Measurements from ENCODE around the gene NHEJ1.
"Not testable (repeated sequence)": the region's sequence is repeated elsewhere in the genome, so short reads cannot be mapped to it uniquely, and the experiment has no call there.

The NHEJ1 gene, protein sequence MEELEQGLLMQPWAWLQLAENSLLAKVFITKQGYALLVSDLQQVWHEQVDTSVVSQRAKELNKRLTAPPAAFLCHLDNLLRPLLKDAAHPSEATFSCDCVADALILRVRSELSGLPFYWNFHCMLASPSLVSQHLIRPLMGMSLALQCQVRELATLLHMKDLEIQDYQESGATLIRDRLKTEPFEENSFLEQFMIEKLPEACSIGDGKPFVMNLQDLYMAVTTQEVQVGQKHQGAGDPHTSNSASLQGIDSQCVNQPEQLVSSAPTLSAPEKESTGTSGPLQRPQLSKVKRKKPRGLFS

DNA sequence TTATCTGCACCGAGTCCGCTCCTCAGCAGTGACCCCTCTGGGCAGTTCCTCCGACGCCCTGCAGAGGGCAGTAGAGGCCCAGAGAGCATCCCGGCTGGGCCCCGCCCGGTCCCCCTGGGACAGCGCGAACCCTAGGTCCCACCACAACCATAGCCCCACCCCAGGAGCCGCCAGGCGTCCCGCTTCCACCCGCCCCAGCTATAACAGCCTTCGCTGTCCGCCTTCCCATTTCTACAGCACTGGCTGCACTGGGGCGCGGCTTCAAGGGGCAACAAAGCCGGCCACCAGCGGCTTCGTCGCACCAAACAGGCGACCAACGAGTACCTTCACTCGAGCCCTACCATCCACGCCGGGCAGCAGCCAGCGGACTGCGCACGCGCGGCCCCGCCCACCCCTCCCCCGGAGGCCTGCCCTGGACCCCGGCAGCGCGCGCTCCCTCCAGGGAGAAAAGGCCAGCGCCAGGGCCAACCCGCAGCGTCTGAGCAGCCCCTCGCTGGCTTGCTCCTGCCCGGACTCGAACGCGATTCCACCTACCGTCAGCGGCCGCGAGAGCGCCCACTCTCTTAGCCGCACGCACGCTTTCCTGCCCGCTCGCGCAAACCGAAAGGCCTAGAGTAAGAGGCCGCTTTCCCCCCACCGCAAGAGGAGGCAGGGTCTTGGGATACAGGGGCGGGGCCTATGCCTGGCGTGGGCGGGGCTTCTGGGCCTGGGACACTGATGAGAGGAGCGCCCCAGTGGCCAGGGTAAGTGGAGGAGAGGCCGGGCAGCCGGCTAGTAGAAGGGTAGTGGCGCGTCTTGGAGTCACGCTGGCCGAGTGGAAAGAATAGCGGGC, at the start of gene NHEJ1:
Gene NHEJ1, minus strand, starts transcription at position 630 of the 832 bp plus-strand sequence. CDS start 2,453 bp downstream, outside the sequence.
- DNase-seq, result peak; percentile 95

DNA sequence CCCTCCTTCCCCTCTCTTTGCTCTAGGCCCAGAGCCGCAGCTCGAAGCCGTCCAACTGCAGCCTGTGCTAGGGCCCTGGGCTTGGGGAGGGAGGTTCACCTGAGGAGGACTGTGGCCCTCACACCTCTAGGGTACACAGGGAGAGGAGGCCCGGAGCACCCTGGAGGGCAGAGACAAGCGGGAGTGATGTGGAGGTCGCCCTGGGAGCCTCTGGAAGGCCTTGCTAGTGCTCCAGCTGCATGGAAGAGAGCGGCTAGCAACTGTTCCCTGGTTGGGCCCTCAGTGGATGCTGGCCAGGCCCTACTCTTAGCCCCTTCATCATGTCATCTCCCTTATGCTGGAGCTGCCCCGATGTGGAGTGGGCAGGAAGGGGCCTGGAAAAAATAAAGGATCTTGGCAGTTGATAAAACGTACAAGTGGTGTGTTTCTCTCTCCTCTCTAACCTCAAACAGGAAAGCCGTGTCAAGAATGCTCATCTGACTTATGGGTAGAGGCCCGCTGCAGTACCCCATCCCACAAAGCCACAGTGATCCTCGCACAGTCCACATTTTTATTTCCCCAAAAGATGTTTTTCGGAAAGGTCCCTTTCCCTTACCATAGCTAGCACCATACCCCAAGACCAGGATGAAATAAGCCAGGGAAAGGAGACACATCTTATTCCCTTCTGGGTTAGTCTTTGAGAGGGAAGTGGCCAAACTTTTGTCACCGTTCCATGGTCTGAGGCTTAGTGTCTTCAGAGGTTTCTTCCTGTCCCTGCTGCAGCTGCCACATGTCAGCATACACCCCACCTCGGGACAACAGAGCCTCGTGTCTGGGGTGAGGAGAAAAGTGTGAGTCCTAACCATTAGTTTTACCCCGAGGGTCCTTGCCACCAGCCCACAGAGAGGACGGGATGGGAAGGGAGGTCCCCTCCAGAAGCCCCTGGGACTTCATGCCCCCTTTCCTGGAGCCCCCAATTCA, 48.9 kb upstream of the NHEJ1 start:
- DNase-seq, result no peak

DNA sequence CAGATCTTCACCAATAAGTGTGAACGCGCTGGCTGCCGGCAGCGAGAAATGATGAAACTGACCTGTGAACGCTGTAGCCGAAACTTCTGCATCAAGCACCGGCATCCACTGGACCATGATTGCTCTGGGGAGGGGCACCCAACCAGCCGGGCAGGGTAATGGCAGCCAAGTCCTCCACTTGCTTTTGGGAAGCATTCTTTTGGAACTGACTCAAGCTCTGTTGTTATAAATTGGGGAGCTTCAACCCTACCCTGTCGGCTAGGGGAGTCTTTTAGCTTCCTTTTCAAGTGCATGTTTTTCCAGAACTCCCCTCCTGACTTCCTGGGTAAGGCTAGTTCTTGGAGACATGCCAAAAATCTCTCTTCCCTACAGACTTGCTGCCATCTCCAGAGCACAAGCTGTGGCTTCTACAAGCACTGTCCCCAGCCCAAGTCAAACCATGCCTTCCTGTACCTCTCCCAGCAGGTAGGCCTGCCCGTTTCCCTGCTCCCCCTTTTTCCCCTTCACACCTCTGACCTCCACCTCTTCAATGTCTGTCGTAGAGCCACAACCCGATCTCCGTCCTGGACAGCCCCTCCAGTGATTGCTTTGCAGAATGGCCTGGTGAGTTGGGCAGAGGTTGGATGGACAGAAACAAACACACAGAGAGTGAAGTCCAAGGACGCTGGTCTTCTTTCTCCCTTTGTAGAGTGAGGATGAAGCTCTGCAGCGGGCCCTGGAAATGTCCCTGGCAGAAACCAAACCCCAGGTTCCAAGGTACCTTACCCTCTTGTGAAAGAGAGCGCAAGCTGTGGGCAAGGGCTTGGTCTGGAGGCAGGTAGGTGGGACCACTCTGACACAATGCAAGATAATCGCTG, 47.5 kb upstream of the NHEJ1 start:
- no peak for DNase-seq

DNA sequence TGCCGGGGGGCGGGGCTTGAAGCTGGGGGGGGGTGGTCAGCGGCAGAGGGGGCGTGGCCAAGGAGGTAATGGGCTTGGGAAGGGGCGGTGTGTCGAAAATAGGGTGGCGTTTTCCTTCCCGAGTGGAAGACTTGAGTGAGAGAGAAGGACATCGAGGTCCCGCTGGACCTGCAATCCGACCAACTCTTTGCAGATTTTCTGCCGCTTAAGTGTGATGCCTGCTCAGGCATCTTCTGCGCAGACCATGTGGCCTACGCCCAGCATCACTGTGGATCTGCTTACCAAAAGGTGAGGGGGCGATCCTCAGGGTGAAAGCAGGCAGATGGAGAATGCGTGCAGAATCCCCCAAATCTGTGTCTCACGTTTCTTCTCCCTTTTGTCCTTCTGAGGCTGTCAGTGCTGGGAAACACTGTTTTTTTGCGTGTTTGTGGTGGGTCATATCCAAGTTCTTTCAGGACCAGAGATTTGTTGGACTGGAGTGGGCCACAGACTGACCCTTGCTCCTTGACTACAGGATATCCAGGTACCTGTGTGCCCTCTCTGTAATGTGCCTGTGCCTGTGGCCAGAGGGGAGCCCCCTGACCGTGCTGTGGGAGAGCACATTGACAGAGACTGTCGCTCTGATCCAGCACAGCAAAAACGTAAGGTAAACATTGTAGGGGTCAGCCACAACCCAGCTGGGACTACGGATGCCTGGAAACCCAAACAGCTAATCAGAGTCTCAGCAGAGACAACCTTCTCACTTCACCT, 46.7 kb upstream of the NHEJ1 start:
- no peak for DNase-seq

DNA sequence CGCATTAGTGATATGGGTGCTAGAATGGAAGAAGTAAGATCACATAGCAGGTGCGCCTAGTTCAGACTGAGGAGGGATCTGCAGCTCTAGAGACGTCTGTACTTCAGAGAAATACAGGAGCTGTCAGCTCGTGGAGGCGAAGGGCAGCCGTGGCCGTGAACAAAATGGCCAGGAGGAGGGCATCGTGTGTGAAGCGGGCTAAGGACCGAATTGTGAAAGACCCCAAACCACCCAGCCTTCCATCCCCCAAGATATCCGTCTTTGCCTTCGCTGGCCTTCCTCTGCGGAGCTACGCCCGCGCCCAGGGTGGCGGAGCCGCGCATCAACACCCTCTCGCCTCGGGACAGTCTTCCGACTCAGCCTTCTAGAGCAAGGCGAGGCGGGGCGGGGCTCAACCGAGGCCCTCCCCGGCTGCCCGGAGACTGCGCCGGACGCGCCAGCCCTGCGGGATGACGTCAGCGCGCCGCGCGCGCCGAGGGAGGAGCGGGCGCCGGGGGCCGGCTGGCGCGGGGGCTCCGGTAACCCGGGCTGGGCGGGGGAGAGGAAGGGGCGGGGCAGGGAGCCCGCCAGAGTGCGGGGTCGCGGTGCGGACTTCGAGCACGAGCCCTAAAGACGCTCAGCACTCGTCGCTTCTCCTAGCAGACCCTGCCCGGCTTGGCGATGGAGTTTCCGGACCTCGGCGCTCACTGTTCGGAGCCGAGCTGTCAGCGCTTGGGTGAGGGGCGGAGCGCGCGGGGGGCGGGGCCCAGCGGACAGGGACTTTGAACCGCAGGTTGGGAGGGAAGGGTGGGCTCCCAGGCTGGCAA, 45.9 kb upstream of the NHEJ1 start, which contains the start of gene ZFAND2B:
Gene ZFAND2B, plus strand, starts transcription at position 455 of the 806 bp plus-strand sequence. Its CDS starts 206 bp downstream, at position 661.
- peak; percentile 90 for DNase-seq

DNA sequence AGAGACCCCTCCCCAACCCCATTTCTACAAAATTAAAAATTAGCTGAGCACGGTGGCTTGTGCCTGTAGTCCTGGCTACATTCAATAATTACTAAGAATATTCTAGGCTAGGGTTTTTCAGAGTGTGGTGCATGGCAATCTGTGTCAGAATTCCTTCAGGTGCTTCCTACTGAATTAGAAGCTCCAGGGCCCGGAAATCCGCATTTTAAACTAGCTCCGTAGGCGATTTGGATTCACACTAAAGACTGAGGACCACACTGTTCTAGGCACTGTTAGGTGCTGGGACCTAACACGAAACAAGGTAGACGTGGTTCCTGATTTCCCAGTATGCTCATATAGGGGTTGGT, 45.3 kb upstream of the NHEJ1 start:
- DNase-seq, result no peak

DNA sequence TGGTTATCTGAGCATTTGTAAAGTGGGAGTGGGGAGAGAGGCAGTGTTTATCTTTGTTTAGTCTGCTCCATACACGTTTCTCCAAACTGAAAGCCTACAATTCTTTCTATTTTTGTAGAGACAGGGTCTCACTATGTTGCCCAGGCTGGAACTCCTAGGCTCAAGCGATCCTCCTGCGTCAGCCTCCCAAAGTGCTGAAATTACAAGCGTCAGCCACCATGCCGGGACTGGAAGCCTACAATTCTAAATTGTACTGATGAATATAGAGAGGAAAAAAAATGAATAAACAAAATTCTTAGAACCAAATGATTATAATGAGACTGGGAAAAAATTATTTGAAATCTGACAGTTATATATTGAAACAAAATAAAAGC, 44.5 kb upstream of the NHEJ1 start:
- DNase-seq, result no peak

DNA sequence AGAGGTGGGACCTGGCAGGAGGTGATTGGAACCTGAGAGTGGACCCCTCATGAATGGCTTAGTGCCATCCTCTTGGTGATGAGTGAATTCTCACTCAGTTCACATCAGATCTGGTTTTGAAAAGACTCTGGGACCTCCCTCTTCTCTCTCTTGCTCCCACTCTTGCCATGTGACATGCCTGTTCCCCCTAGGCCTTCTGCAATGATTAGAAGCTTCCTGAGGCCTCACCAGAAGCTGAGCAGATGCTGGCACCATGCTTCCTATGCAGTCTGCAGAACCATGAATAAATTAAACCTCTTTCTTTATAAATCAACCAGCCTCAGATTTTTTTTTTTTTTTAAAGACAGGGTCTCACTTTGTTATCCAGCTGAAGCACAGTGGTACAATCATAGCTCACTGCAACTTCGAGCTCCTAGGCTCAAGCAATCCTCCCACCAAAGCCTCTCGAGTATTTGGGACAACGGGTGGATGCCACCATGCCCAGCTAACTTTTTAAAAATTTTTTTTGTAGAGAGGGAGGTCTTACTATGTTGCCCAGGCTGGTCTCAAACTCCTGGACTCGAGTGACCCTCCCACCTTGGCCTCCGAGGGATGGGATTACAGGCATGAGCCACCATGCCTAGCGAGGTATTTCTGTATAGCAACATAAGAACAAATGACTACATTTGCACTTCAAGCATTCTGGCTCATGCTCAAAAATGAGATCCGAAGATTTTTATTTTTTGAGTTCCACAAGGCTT, 44.0 kb upstream of the NHEJ1 start:
- DNase-seq, result no peak

DNA sequence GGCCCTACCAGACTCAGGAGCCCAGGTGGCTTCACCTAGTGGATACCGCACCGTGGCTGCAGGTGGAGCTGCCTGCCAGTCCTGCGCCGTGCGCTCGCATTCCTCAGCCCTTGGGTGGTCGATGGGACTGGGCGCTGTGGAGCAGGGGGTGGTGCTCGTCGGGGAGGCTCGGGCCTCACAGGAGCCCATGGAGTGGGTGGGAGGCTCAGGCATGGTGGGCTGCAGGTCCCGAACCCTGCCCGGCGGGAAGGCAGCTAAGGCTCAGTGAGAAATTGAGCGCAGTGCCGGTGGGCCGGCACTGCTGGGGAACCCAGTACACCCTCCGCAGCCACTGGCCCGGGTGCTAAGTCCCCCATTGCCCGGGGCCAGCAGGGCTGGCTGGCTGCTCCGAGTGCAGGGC, 40.7 kb upstream of the NHEJ1 start:
- not testable (repeated sequence) for DNase-seq

DNA sequence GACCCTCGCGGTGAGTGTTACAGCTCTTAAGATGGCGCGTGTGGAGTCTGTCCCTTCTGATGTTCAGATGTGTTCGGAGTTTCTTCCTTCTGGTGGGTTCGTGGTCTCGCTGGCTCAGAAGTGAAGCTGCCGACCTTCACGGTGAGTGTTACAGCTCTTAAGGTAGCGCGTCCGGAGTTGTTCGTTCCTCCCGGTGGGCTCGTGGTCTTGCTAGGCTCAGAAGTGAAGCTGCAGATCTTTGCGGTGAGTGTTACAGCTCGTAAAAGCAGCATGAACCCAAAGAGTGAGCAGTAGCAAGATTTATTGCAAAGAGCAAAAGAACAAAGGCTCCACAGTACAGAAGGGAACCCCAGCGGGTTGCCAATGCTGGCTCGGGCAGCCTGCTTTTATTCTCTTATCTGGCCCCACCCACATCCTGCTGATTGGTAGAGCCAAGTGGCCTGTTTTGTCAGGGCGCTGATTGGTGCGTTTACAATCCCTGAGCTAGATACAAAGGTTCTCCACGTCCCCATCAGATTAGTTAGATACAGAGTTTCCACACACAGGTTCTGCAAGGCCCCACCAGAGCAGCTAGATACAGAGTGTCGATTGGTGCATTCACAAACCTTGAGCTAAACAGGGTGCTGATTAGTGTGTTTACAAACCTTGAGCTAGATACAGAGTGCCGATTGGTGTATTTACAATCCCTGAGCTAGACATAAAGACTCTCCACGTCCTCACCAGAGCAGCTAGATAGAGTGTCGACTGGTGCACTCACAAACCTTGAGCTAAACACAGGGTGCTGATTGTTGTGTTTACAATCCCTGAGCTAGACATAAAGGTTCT, 40.1 kb upstream of the NHEJ1 start:
- DNase-seq, result not testable (repeated sequence)

DNA sequence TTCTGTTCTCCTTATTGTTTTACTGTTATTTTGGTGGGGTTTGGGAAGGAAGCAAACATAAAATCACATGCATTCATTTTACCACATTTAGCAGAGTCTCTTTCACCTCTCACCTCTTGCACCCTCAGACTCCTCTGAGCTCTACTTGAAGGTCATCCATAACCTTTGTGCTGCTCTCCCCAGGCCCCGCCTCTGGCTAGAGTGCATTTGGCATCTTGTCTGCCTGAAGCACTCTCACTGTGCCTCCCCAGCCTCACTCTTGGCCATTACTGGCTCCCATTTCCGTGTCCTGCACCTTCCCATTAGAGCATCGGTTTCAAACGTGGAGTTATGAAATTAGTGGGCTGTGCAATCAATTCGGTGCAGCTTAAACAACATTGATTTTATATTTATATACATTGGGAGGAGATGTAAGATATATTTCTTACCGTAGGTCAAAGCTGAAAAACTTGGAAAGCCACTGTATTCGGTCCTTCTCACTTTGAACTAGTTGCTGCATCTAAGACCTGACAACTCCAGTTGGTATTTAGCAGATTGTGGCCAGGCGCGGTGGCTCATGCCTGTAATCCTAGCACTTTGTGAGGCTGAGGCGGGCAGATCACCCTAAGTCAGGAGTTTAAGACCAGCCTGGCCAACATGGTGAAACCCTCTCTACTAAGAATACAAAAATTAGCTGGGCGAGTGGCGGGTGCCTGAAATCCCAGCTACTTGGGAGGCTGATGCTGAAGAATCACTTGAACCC, 39.0 kb upstream of the NHEJ1 start:
- DNase-seq, result no peak

DNA sequence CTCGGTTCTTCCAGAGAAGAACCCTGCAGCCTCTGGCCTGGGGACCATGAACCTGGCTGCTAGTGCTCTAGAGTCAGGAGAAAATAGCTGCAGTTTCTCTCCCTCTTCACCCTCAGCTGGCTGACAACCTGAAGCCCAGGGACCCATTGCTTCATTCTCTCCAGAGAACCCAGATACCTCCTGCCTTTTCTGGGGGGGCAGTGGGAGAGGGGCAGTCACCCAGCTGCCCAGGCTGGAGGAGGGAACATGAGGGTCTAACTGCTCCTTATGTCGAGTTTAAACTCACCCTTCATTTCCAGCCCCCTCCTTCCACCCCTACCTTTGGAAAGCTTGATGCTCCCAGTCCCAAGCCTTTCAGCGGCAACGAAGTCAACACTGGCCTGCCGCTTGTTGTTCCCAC, 38.4 kb upstream of the NHEJ1 start:
- DNase-seq, result no peak

DNA sequence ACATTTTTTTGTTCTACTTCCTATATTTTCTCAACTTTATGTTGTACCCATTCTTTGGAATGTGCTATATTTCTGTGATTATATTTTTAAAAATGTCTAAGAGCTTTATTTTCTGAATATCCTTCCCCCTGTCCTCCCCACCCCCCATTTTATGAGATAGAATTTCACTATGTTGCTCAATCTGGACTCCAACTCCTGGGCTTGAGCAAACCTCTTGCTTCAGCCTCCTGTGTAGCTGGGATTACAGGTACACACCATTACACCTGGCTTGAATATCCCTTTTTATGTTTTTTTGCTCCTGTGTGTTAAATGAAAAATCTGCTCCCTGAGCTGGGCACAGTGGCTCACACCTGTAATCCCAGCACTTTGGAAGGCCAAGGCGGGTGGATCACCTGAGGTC, 36.8 kb upstream of the NHEJ1 start:
- DNase-seq, result no peak

DNA sequence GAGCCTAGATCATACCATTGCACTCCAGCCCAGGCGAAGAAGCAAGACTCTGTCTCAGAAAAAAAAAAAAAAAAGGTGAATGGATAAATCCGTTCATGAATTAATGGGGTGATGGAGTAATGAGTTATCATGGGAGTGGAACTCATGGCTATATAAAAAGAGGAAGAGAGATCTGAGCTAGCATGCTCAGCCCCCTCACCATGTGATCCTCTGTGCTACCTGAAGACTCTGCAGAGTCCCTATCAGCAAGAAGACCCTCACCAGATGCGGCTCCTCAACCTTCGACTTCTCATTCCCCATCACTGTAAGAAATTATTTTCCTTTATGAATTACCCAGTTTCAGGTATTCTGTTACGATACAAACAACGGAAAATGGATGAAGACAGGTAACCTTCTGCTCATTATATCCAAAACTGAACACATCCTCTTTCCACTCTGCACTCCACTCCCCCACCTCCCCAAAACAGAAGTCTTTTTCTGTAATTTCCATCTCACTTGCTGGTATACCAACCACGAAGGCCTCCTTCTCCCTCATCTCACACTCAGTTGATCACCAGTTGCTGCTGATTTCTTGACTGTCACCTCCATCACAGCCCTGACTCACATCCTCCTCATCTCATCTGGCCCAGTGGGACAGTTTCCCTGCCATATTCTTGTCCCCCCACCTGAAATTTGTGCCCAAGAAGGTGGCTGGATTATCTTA, 26.3 kb upstream of the NHEJ1 start:
- DNase-seq, result no peak

DNA sequence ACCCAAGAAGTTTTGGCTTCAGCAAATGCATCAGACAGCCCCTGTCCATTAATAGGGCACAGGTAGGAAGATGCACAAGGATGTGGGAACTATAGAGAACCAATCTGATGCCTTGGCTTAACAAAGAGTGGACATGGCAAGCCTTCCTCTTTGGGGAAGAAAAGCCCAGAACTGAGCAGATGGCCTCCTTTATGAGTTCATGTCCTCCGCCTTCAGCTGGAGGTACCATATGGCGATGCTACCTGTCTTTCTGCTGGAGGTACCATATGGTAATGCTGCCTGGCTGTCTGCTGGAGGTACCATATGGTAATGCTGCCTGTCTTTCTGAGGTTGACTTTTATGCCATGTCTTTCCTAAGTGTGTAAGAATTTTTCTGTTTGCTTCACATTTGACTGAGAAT, 23.5 kb upstream of the NHEJ1 start:
- DNase-seq, result no peak

DNA sequence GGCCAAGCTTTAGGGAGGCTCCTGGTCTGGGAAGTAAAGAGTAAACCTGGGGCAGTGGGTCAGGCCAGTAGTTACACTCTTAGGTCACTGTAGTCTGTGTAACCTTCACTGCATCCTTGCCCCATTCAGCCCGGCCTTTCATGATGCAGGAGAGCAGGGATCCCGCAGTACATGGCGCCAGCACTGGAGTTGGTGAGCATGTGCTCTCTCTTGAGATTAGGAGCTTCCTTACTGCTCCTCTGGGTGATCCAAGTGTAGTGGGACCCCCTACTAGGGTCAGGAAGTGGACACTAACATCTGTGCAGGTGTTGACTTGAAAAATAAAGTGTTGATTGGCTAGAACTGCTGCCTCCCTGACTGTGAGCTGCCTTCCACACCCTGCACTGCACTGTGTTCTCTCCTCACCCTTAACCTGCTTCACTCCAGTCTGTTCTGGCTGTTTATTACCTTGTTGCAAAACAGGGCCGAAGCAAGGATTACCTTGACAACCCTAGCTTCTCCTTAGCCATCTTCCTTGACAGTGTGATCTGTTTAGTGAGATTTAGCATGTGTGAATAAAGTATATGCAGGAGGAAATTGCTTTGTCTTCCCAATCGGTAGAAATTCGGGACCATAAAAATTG, 22.6 kb upstream of the NHEJ1 start:
- no peak for DNase-seq
